ENCODE measurements around the gene HABP4. TPM values are rescaled to one million over a fixed set of nuclear protein-coding genes. Genes with fewer than 3 reads are reported as not detected.

The HABP4 gene, protein sequence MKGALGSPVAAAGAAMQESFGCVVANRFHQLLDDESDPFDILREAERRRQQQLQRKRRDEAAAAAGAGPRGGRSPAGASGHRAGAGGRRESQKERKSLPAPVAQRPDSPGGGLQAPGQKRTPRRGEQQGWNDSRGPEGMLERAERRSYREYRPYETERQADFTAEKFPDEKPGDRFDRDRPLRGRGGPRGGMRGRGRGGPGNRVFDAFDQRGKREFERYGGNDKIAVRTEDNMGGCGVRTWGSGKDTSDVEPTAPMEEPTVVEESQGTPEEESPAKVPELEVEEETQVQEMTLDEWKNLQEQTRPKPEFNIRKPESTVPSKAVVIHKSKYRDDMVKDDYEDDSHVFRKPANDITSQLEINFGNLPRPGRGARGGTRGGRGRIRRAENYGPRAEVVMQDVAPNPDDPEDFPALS
- polyA plus RNA-seq (ENCODE audit: insufficient read length in 4 of 4) = 10 to 100 TPM; 20.9 to 22.5 (median 21.6) TPM

DNA sequence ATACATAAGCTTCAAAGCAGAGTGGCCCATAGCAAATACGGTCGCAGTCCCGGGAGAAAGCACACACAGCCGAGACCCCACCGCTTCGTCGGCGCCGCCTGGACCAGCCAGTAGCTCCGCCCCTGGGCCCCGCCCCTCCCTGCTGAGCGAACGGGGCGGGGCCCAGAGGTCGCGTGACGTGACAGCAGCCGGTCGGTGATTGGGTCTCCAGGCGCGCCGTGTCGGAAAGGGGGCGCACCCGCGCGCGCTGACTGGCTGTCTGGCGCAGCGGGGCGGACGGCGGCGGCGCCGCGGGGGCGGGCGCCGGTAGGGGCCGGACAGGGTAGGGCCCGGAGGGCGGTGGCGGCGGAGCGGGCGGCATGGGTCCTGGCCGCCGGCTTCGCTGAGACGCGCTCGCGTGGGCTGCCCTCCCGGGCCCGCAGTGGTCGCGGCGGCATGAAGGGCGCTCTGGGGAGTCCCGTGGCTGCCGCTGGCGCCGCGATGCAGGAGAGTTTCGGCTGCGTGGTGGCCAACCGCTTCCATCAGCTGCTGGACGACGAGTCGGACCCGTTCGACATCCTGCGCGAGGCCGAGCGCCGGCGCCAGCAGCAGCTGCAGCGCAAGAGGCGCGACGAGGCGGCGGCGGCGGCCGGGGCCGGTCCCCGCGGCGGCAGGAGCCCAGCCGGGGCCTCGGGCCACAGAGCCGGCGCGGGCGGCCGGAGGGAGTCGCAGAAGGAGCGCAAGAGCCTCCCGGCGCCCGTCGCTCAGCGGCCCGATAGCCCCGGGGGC lies at the start of gene HABP4:
Gene HABP4, plus strand, starts transcription at position 325 of the 768 bp plus-strand sequence. Its CDS starts 111 bp downstream, at position 436.
- peak; percentile 90 to 95 (median 92) for DNase-seq (ENCODE audit: low read depth in 4 of 4, low spot score in 3 of 4)

GRCh38 chr9:96408409-96409280 lies 41.3 kb upstream of the HABP4 start:
- DNase-seq (ENCODE audit: low read depth in 4 of 4, low spot score in 3 of 4) = no peak

- DNase-seq (ENCODE audit: low read depth in 4 of 4, low spot score in 3 of 4) = no peak
Observed at GRCh38 chr9:96411129-96411838, 38.7 kb upstream of the HABP4 start.

DNA sequence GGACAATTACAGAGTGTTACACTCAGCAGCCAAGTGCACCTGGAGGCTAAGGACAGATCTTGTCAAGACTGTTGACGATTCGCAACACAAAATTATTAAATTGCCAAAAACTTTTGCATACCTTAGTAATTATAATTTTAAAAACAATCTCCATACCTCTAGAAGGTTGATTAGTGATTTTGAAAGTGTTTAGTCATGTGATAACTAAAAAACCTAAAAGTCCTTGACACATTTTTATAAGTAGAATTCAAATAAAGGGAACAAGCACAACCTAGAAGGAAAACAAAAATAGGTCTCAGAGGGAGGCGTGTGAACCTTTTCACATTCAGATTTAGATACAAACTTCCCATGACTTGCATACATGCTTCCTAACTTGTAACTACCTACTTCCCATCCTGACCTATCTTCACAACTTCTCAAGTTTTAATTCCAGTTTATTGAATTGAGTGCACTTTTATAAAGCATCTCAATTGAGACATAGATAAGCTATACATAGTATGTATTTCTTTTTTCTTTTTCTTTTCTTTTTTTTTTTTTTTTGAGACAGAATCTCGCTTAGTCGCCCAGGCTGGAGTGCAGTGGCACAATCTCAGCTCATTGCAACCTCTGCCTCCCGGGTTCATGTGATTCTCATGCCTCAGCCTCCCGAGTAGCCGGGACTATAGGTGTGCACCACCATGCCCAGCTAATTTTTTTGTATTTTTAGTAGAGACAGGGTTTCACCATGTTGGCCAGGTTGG lies 37.6 kb upstream of the HABP4 start:
- no peak for DNase-seq (ENCODE audit: low read depth in 4 of 4, low spot score in 3 of 4)

DNA sequence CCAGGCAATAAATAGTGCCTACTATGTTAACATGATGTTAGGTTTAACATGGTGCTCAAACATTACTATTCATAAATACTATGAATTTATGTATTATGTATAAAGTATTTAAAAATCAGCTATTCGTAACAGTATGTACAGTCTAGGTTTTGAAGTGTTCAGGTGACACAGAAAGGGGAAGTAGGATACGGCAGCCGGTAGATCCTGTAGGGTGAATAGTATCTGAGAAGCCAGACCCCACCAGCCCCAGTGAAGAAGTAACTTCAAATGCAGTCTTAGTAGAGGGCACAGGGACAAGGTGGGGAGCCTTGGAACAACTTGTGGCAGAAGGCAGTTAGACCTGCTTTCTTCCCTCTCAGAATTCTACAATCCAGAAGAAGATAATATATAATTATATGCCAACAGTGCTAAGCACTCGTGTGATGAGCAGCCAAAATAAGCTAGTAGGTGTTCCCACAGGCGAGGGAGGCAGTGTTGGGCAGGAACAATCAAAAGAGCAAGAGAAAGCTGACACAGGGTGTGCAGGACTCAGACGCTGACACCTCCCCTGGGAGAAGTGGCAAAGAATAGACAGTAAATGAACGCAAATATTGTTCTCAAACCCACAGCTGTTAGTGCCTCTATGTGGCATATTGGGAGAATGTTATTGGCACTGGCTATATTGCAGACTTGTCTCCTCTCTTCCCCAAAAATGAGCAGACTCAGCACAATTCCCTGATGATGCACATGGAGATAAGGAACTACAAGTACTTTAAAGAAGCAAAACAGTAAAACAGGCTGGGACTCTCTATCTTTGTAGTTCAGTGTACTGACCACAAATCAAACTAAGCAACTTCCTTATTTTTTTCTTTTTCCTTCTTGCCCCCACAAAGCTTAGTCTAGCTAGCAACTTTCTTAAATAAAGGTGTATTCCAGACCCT lies 36.4 kb upstream of the HABP4 start:
- DNase-seq (ENCODE audit: low read depth in 4 of 4, low spot score in 3 of 4) = no peak

DNA sequence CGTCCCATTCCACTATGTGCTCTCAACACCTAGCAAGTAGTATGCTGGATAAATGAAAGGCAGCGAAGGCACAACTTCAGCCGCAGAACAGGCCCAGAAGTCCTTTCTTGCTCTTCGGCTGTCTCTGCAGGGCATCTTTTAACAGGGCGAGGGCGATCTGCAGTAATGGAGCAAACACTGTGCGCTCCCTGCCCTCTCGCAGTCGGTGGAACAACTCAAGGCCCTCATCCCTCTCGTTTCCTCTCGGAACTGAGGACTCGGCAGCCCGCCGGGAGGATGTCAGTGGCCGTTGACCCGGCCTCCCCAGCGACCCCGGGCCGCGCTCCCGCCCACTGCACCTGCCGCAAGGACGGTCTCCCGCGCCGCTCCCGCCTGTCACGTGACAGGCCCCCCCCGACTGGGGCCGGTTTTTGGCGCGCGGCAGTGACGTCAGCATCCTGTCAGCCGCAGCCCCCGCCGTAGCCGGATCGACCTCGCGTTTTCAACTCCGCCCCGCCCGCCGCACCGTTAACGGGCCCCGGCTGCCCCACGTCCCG lies 32.9 kb upstream of the HABP4 start:
- peak; percentile 67 to 75 (median 72) for DNase-seq (ENCODE audit: low read depth in 4 of 4, low spot score in 3 of 4)

DNA sequence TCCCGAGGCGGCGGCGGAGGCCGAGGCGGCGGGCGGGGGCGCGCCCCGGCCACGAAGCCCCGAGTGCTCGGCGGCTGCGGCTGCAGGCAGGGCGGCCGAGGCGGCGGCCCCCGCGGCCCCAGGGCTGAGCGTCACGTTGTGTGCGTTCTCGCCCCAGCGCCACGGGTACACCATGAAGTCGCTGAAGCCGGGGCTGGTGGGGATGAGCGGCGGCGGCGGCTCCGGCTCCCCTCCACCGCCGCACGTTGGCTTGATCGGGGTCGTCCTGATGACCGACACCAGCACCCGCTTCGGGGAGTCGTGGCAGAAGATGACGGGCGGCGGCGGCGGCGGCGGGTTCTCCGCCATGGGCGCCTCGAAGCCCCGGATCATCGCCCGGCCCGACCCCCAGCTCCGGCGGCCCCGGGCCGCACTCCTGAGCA lies 32.3 kb upstream of the HABP4 start:
- DNase-seq (ENCODE audit: low read depth in 4 of 4, low spot score in 3 of 4) = no peak

DNA sequence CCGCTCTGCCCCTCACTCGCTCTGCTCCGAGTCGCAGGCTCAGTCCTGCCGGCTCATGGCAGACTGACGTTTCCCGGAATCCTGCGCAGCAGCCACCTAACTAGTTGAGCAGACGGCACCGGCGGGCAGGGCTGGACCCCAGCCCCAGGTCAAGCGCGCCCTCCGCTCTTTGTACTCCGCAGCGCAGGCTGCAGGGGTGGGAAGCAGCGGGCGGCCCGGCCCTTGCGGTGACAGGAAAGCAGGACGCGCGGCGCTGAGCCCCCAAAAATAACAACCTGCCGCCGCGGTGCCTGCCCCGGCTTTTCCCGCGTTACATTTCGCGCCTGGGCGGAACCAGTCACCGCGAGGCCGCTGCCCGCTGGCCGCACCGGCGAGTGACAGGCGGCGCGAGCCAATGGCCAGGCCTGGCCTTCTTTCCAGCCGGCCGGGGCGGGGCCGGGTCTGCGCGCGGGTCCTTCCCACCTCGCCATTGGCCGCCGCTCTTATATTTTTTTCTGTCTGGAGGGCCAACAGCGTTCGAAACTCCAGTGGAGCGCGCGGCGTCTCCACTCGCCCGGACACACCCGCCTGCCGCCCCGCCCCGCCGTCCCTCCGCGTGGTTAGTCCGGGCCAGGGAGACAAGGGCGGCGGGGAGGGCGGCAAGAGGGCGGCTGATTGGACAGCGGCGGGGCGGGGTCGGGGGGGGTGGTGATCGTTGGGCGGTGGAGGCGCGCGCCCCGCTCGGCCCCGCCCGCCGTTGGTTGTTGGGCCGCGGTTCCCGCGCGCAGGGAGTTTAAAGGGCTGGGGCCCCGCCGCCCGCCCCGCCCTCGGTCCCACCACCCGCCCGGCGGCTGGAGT lies 31.7 kb upstream of the HABP4 start, which contains the start of gene ZNF367:
Gene ZNF367, minus strand, starts transcription at position 288 of the 837 bp plus-strand sequence. CDS start 338 bp downstream, outside the sequence.
- DNase-seq (ENCODE audit: low read depth in 4 of 4, low spot score in 3 of 4) = peak; percentile 84 to 93 (median 90)

DNA sequence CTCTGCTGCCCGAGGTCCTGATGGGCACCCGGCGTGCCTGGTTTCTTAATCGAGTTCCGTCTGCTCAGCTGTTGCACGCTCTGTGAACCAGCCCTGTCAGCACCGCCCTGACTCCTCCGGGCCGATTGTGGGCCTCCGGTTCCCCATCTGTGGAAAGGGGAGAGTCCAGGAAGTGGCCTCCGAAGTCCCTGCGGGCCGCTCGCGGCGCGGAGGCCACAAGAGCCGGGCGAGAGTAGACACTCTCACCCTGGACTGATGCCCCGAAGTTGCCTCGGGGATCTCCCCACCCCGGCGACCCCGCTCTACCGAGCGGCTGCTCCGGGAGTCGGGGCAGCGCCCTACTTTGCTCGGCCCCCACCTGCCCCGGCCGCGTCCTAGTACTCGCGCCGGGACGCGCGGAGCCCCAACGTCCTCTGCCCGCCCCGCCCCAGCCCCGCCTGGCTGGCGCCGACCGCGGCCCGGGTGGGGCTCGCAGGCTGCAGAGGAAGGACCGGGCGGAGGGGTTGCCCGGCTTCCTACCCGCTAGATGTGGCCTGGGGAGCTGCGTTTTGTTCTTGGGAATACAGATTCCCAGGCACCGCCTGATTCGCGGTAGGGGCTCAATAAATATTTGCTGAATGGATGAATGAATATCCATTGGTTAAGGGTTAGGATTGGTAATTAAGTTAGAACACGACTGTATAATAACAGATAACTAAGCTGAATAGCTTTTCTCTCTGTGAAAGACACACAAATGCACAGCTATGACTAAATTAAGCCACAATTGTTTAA lies 30.9 kb upstream of the HABP4 start:
- DNase-seq (ENCODE audit: low read depth in 4 of 4, low spot score in 3 of 4) = peak in 2 of 4 donors; percentile 33 to 65

GRCh38 chr9:96419691-96419969 lies 30.3 kb upstream of the HABP4 start:
- no peak for DNase-seq (ENCODE audit: low read depth in 4 of 4, low spot score in 3 of 4)

DNA sequence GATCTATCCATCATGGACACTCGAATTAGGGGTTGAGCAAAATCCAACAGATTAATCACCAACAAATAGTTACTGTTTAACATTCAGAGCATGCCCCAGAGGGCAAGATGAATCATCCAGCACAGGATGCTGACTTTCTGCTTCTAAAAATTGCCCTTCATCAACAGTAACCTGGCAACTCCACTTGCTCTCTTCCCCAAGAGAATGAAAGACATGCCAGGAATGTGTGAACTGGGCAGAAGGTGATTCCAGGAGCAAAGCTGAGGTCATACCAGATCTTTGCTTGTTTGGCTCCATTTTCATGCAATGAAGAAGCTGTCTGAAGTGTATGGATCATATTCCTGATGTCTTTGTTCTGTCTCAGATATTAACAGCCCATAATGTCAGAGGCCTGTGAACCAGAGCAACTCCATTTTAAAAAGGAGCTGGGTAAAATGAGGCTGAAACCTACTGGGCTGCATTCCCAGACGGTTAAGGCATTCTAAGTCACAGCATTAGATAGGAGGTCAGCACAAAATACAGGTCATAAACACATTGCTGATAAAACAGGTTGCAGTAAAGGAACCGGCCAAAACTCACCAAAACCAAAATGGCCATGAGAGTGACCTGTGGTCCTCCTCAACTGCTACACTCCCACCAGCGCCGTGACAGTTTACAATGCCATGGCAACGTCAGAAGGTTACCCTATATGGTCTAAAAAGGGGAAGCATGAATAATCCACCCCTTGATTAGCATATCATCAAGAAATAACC lies 29.3 kb upstream of the HABP4 start:
- peak in 1 of 4 donors; percentile 44 for DNase-seq (ENCODE audit: low read depth in 4 of 4, low spot score in 3 of 4)

DNA sequence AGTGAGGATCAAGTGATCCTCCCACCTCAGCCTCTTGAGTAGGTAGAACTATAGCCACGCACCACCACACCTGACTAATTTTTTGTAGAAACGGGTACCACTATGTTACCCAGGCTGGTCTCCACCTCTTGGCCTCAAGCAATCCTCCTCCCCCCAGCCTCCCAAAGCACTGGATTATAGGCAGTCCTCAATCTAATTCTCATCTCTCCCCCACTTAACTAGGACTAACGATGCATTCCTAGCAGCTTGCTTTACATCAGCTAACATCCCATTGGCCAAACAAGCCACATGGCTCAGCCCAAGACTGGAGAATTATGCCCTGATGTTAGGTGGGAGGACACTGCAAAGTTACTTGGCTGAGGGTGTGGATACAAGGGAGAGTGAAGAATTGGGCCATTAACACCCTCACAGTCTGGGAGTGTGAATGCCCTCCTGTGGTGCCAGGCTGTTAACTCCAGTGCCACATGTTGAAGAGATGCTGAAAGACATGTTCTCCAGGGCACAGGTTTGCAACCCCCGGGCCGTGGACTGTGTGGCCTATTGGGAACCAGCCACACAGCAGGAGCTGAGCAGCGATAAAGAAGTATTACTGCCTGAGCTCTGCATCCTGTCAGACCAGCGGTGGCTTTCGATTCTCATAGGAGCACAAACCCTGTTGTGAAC lies 26.5 kb upstream of the HABP4 start:
- no peak for DNase-seq (ENCODE audit: low read depth in 4 of 4, low spot score in 3 of 4)

DNA sequence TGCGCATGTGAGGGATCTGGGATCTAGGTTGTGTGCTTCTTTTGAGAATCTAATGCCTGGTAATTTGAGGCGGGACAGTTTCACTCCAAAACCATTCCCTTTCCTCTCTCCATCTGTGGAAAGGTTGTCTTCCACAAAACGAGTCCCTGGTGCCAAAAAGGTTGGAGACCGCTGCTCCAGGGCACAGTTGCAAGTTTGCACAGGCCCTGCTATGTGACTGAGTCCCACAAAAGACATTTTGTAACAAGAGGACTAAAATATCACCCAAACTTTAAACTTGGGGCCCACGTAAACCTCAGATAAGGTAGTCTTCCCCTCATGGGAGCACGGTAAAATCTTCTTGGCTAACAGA lies 26.0 kb upstream of the HABP4 start:
- DNase-seq (ENCODE audit: low read depth in 4 of 4, low spot score in 3 of 4) = no peak

DNA sequence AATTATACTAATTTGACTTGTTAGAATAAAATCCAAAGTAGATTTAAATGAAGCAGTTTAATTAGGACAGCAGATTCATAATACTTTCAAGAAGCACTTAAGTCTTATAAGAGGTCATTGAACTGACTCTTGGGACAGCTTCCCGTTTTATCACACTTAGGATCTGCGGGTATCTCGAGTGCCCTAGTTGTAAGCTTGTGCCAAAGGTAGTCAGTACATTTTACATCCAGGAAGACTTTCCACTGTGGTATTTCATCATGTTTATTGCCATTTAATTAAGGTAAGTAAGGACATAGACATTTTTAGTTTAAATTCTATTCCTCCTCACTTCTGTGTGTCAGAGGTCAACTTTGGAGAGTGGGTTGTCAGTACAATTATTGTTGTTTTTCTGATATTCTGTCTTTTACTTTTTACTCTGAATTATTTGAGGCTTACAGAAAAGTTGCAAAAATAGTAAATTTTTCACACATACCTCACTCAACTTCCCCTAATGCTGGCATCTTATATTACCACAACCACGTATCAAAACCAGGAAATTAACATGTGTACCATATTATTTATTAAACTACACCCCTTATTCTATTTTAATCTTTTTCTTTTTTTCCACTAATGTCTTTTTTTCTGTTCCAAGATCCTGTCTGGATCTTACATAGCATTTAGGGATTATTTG lies 24.3 kb upstream of the HABP4 start:
- DNase-seq (ENCODE audit: low read depth in 4 of 4, low spot score in 3 of 4) = no peak

GRCh38 chr9:96429732-96430131 lies 20.2 kb upstream of the HABP4 start:
- no peak for DNase-seq (ENCODE audit: low read depth in 4 of 4, low spot score in 3 of 4)

All from right renal pelvis (tissue), 4 donors.